B cell (primary cell): ENCODE data around the gene NDUFAF7.

Experiments
- CTCF ChIP-seq: fragments of 200-600 bp; IDR thresholded peaks from one replicate; pipeline ENCODE4 v1.8.0; 2022; ENCODE audit warnings: antibody characterized with exemption, mild to moderate bottlenecking
- EZH2 ChIP-seq: IDR thresholded peaks from 2 replicates; pipeline ENCODE4 v1.6.1; 2012; ENCODE audit warnings: borderline replicate concordance, low read depth, mild to moderate bottlenecking, moderate library complexity, low read length; ENCODE audit not compliant: insufficient read depth, poor library complexity, severe bottlenecking

GRCh38 chr2:37274359-37274965 is 43.0 kb downstream of the NDUFAF7 start:
- no peak for TF ChIP-seq CTCF
- no peak for TF ChIP-seq EZH2
